IMR-90 (cell line): Measurements from ENCODE around the gene ATPAF1. TPM values are rescaled to one million over a fixed set of nuclear protein-coding genes. Genes with fewer than 3 reads are reported as not detected.

Source experiments
- ATAC-seq: fragments of 200-7000 bp; cut with Tn5 transposase; 2 replicates; pipeline ENCODE4 v1.9.1; 2020; ENCODE audit warnings: low read depth, mild to moderate bottlenecking, moderate library complexity
- BruUV-seq: library from RNA; stranded (reverse); fragments of 400-500 nt; replicated peaks from 2 replicates; lab custom pipeline; 2021; lab: Mats Ljungman, UMichigan
- CTCF ChIA-PET: fragments of 300-600 bp; formaldehyde crosslinking; extraction: SDS; loops from one replicate; lab custom pipeline; 2021; ENCODE audit warnings: antibody characterized with exemption; lab: Yijun Ruan, JAX
- POLR2A ChIA-PET: fragments of 300-600 bp; sonication (Branson Sonifier 250); formaldehyde crosslinking; loops from one replicate; lab custom pipeline; 2022; ENCODE audit warnings: antibody characterized with exemption; ENCODE audit not compliant: unreplicated experiment; lab: Charles Lee
- DNase-seq: peaks from one replicate; pipeline ENCODE4 v3.0.0; 2013
- H2AFZ ChIP-seq: replicated peaks from 2 replicates; pipeline ENCODE3; 2013; ENCODE audit warnings: low read length, mild to moderate bottlenecking; ENCODE audit not compliant: poor library complexity
- H2AK5ac ChIP-seq: 2 replicates; pipeline ENCODE4 v1.6.1; 2013; ENCODE audit warnings: low read depth, low read length, inconsistent platforms
- H2AK9ac ChIP-seq: replicated peaks from 2 replicates; pipeline ENCODE3; 2013; ENCODE audit warnings: mild to moderate bottlenecking, low read depth, low read length, moderate library complexity; ENCODE audit not compliant: poor library complexity
- H2BK120ac ChIP-seq: 2 replicates; pipeline ENCODE4 v1.6.1; 2013; ENCODE audit warnings: low read depth, low read length, inconsistent platforms
- H2BK15ac ChIP-seq: 3 replicates; pipeline ENCODE4 v1.6.1; 2013; ENCODE audit warnings: low read depth, low read length, inconsistent platforms
- H2BK20ac ChIP-seq: 2 replicates; pipeline ENCODE4 v1.6.1; 2013; ENCODE audit warnings: low read depth, mild to moderate bottlenecking, inconsistent platforms, low read length, moderate library complexity
- H2BK5ac ChIP-seq: 2 replicates; pipeline ENCODE4 v1.6.1; 2013; ENCODE audit warnings: mild to moderate bottlenecking, low read depth, low read length, inconsistent platforms; ENCODE audit not compliant: poor library complexity, severe bottlenecking
- H3K14ac ChIP-seq: replicated peaks from 2 replicates; pipeline ENCODE4 v1.6.1; 2013; ENCODE audit warnings: low read depth, low read length, inconsistent platforms
- H3K18ac ChIP-seq: 2 replicates; pipeline ENCODE4 v1.6.1; 2013; ENCODE audit warnings: low read depth, low read length, control low read depth
- H3K23ac ChIP-seq: 2 replicates; pipeline ENCODE4 v1.6.1; 2013; ENCODE audit warnings: low read depth, low read length, inconsistent platforms
- H3K27ac ChIP-seq: 2 replicates; pipeline ENCODE4 v1.5.1; 2013; ENCODE audit warnings: mild to moderate bottlenecking, control low read depth, low read length; ENCODE audit not compliant: insufficient read depth
- H3K27me3 ChIP-seq: 2 replicates; pipeline ENCODE4 v1.6.1; 2013; ENCODE audit warnings: low read length; ENCODE audit not compliant: control insufficient read depth, insufficient read depth
- H3K36me3 ChIP-seq: 2 replicates; pipeline ENCODE4 v1.6.1; 2013; ENCODE audit warnings: low read length, mixed read lengths; ENCODE audit not compliant: control insufficient read depth, insufficient read depth
- H3K4ac ChIP-seq: 2 replicates; pipeline ENCODE4 v1.6.1; 2013; ENCODE audit warnings: low read depth, low read length, inconsistent platforms
- H3K4me1 ChIP-seq: 2 replicates; pipeline ENCODE4 v1.6.1; 2013; ENCODE audit warnings: low read length, mixed read lengths; ENCODE audit not compliant: control insufficient read depth, insufficient read depth
- H3K4me2 ChIP-seq: 2 replicates; pipeline ENCODE4 v1.6.1; 2013; ENCODE audit warnings: low read depth, mild to moderate bottlenecking, control low read depth, low read length, moderate library complexity
- H3K4me3 ChIP-seq: 2 replicates; pipeline ENCODE4 v1.5.1; 2013; ENCODE audit warnings: low read depth, mild to moderate bottlenecking, control low read depth, low read length, moderate library complexity; ENCODE audit not compliant: insufficient read depth
- H3K56ac ChIP-seq: 2 replicates; pipeline ENCODE4 v1.6.1; 2013; ENCODE audit warnings: low read length, inconsistent platforms; ENCODE audit not compliant: insufficient read depth; ENCODE audit errors: extremely low read depth
- H3K79me1 ChIP-seq, 2 experiments: 2 replicates each; pipeline ENCODE4 v1.6.1; 2013; ENCODE audit warnings: low read length in 2 of 2, inconsistent platforms in 1 of 2, low read depth in 1 of 2
- H3K9ac ChIP-seq: 2 replicates; pipeline ENCODE4 v1.6.1; 2013; ENCODE audit warnings: low read depth, low read length, control low read depth
- H3K9me1 ChIP-seq: 2 replicates; pipeline ENCODE4 v1.6.1; 2013; ENCODE audit warnings: low read length, inconsistent platforms; ENCODE audit not compliant: insufficient read depth
- H3K9me3 ChIP-seq: 2 replicates; pipeline ENCODE4 v1.6.1; 2013; ENCODE audit warnings: low read length; ENCODE audit not compliant: control insufficient read depth, insufficient read depth
- H4K20me1 ChIP-seq: 2 replicates; pipeline ENCODE4 v1.6.1; 2013; ENCODE audit warnings: low read length, inconsistent platforms; ENCODE audit not compliant: insufficient read depth
- H4K5ac ChIP-seq: 2 replicates; pipeline ENCODE4 v1.6.1; 2013; ENCODE audit warnings: mild to moderate bottlenecking, low read depth, low read length, control low read depth
- H4K8ac ChIP-seq, 2 experiments: 2 replicates each; pipeline ENCODE4 v1.6.1; 2013; ENCODE audit warnings: low read depth in 2 of 2, low read length in 2 of 2, control low read depth in 1 of 2, inconsistent platforms in 1 of 2
- H4K91ac ChIP-seq: 2 replicates; pipeline ENCODE4 v1.6.1; 2013; ENCODE audit warnings: low read depth, low read length, inconsistent platforms; ENCODE audit not compliant: insufficient read depth
- NFE2L2 ChIP-seq: fragments of 150-350 bp; IDR thresholded peaks from 2 replicates; pipeline ENCODE4 v1.6.1; 2016; ENCODE audit warnings: low read depth, mild to moderate bottlenecking, low read length
- WGBS, 2 experiments: methylation state at CpG; one replicate each; pipeline versions ENCODE4 v1.1.5 to v1.1.7; 2013; ENCODE audit warnings: missing lambda C conversion rate in 2 of 2; ENCODE audit not compliant: insufficient read length in 1 of 2; ENCODE audit errors: extremely low coverage in 2 of 2; 5-methylcytosine and 5-hydroxymethylcytosine counted together
- dilution Hi-C: fragments of 300-500 bp; cut with HindIII; formaldehyde crosslinking; loops from one replicate; pipeline ENCODE4 v1.14.3; 2018; ENCODE audit warnings: low sequenced_read_pairs; ENCODE audit not compliant: unreplicated experiment
- in situ Hi-C: fragments of 300-500 bp; cut with MboI; formaldehyde crosslinking; loops from 3 replicates; pipeline ENCODE4 v1.14.3; 2019; ENCODE audit warnings: low sequenced_read_pairs, inconsistent platforms, mixed read lengths
- intact Hi-C: fragments of 100-400 bp; cut with micrococcal nuclease; formaldehyde crosslinking; loops from 2 replicates; pipeline ENCODE4 v1.10.0; 2022
- polyA plus RNA-seq, 3 experiments: library from polyadenylated mRNA; depleted of rRNA; stranded (reverse); fragments of >200 nt; gene quantifications; 2 replicates each; pipeline ENCODE4 v1.2.3, GENCODE V29; 2012; ENCODE audit warnings: low replicate concordance in 1 of 3
- total RNA-seq: library from RNA; depleted of rRNA; stranded (reverse); fragments of >200 nt; gene quantifications from 2 replicates; pipeline ENCODE4 v1.2.3, GENCODE V29; 2012

The ATPAF1 gene
- total and polyA plus RNA-seq, 2 of the 4 experiments (the other 2 are of a cell fraction), result 55.5 to 80.3 TPM

GRCh38 chr1:46689897-46690296, 21.7 kb upstream of the ATPAF1 start:
- 100% methylated on average over 1 of the region's 1 CpG; no CpG with 5 or more reads in 1 of the 2 experiments for WGBS, 2 experiments
- H3K18ac ChIP-seq, result no peak overlapping the region
- H3K79me1 ChIP-seq, result peaks cover 10 to 19% of the 10 kb centered on the region in 2 experiments; a peak in 3 of 4 replicates
- ChIA-PET CTCF (no interaction called here), POLR2A (no interaction called here)
- no peaks in the 10 kb centered on the region for H3K9me3 ChIP-seq
- no peak overlapping the region for H4K5ac ChIP-seq
- no peak overlapping the region for H3K4me3 ChIP-seq
- H3K14ac ChIP-seq, result no peak overlapping the region
- no peak overlapping the region for H2BK20ac ChIP-seq
- no peaks in the 10 kb centered on the region for H3K27me3 ChIP-seq
- ATAC-seq (no peak), DNase-seq (no peak)
- no peak overlapping the region for H4K91ac ChIP-seq
- no peak overlapping the region for H3K23ac ChIP-seq
- H2AFZ ChIP-seq, result no peak overlapping the region
- H2BK5ac ChIP-seq, result no peak overlapping the region
- no peak overlapping the region for H2AK9ac ChIP-seq
- no peak overlapping the region for H2BK120ac ChIP-seq
- no peaks in the 10 kb centered on the region for H4K20me1 ChIP-seq
- peaks cover 4% of the 10 kb centered on the region; the same call in 1 of the 2 replicates for H3K9me1 ChIP-seq
- no peak overlapping the region for H2AK5ac ChIP-seq
- dilution Hi-C loops (no loop called here), in situ Hi-C loops (no loop called here), intact Hi-C loops (no loop called here)
- H2BK15ac ChIP-seq, result no peak overlapping the region
- no peak overlapping the region for H3K27ac ChIP-seq
- no peak overlapping the region for H4K8ac ChIP-seq
- no peak overlapping the region for H3K4me2 ChIP-seq
- H3K4me1 ChIP-seq, result 0 out of 2 replicates have a peak, but pooled peaks cover 4% of the 10 kb centered on the region
- H3K4ac ChIP-seq, result no peak overlapping the region
- no peak overlapping the region for H3K56ac ChIP-seq
- H3K36me3 ChIP-seq, result peaks cover 33% of the 10 kb centered on the region
- no TSS peak for BruUV-seq
- no peak for TF ChIP-seq NFE2L2
- H3K9ac ChIP-seq, result no peak overlapping the region
